ENCODE results near the gene PEAR1.

The PEAR1 gene

GRCh38 chr1:156956333-156956732 is 62.8 kb downstream of the PEAR1 start:
- in situ Hi-C loops (cut with MboI; ENCODE audit: low sequenced_read_pairs): no loop called here

GRCh38 chr1:156957634-156958033 is 64.1 kb downstream of the PEAR1 start:
- in situ Hi-C loops (cut with MboI; ENCODE audit: low sequenced_read_pairs): no loop called here

- in situ Hi-C loops (cut with MboI; ENCODE audit: low sequenced_read_pairs): no loop called here
These were observed 64.8 kb downstream of the PEAR1 start for GRCh38 chr1:156958247-156958714.

GRCh38 chr1:156959414-156959813 is 65.9 kb downstream of the PEAR1 start:
- in situ Hi-C loops (cut with MboI; ENCODE audit: low sequenced_read_pairs): no loop called here

- in situ Hi-C loops (cut with MboI; ENCODE audit: low sequenced_read_pairs): no loop called here
These were observed 66.4 kb downstream of the PEAR1 start for GRCh38 chr1:156959925-156960324.

GRCh38 chr1:156961709-156962108 is 68.2 kb downstream of the PEAR1 start:
- in situ Hi-C loops (cut with MboI; ENCODE audit: low sequenced_read_pairs): no loop called here

GRCh38 chr1:156963621-156964020 is 70.1 kb downstream of the PEAR1 start:
- in situ Hi-C loops (cut with MboI; ENCODE audit: low sequenced_read_pairs): no loop called here

GRCh38 chr1:156964441-156964840 is 70.9 kb downstream of the PEAR1 start:
- in situ Hi-C loops (cut with MboI; ENCODE audit: low sequenced_read_pairs): no loop called here
